Measurements from ENCODE around the gene KDM2A. TPM values are rescaled to one million over a fixed set of nuclear protein-coding genes. Genes with fewer than 3 reads are reported as not detected.

Gene KDM2A
- total RNA-seq (2014; rRNA removed): 24.1 and 26.3 TPM in 2 replicates
- 21.1 TPM for polyA plus RNA-seq (2012)

- peak; percentile 98 for DNase-seq (ENCODE audit: low read depth)
Observed at GRCh38 chr11:67118801-67119584, at the start of gene KDM2A. KDM2A (plus strand) TSS chr11:67119263; CDS start chr11:67121317, 2,054 bp downstream.

GRCh38 chr11:67071420-67072284, 47.4 kb upstream of the KDM2A start:
- DNase-seq (ENCODE audit: low read depth): peak; percentile 33

GRCh38 chr11:67072295-67072694, 46.8 kb upstream of the KDM2A start:
- DNase-seq (ENCODE audit: low read depth): no peak

- DNase-seq (ENCODE audit: low read depth): no peak
Observed at GRCh38 chr11:67073908-67074307, 45.2 kb upstream of the KDM2A start.

GRCh38 chr11:67076202-67076601, 42.9 kb upstream of the KDM2A start:
- no peak for DNase-seq (ENCODE audit: low read depth)

GRCh38 chr11:67079065-67079705, 39.9 kb upstream of the KDM2A start:
- DNase-seq (ENCODE audit: low read depth): no peak

- no peak for DNase-seq (ENCODE audit: low read depth)
Observed at GRCh38 chr11:67082071-67082791, 36.8 kb upstream of the KDM2A start.

GRCh38 chr11:67083786-67084366, 35.2 kb upstream of the KDM2A start:
- no peak for DNase-seq (ENCODE audit: low read depth)

- no peak for DNase-seq (ENCODE audit: low read depth)
Observed at GRCh38 chr11:67085617-67086016, 33.4 kb upstream of the KDM2A start.

GRCh38 chr11:67090717-67091116, 28.3 kb upstream of the KDM2A start:
- no peak for DNase-seq (ENCODE audit: low read depth)

GRCh38 chr11:67095214-67095507, 23.9 kb upstream of the KDM2A start:
- no peak for DNase-seq (ENCODE audit: low read depth)

- DNase-seq (ENCODE audit: low read depth): no peak
Observed at GRCh38 chr11:67098799-67099429, 20.1 kb upstream of the KDM2A start.

- no peak for DNase-seq (ENCODE audit: low read depth)
Observed at GRCh38 chr11:67099831-67100324, 19.2 kb upstream of the KDM2A start.

GRCh38 chr11:67102664-67103063, 16.4 kb upstream of the KDM2A start:
- no peak for DNase-seq (ENCODE audit: low read depth)

GRCh38 chr11:67105964-67106363, 13.1 kb upstream of the KDM2A start:
- no peak for DNase-seq (ENCODE audit: low read depth)

- DNase-seq (ENCODE audit: low read depth): peak; percentile 45
Observed at GRCh38 chr11:67111261-67111660, 7.8 kb upstream of the KDM2A start.

- no peak for DNase-seq (ENCODE audit: low read depth)
Observed at GRCh38 chr11:67113231-67113721, 5.8 kb upstream of the KDM2A start.

- no peak for DNase-seq (ENCODE audit: low read depth)
Observed at GRCh38 chr11:67114275-67114896, 4.7 kb upstream of the KDM2A start.

GRCh38 chr11:67116758-67117105, 2.3 kb upstream of the KDM2A start:
- no peak for DNase-seq (ENCODE audit: low read depth)

GRCh38 chr11:67117176-67117575, 1.9 kb upstream of the KDM2A start:
- no peak for DNase-seq (ENCODE audit: low read depth)

Measured in LHCN-M2 (cell line).